C4-2B (cell line): ENCODE measurements around the gene RPUSD1.

Experiments
- H3K27ac ChIP-seq: fragments of 450-650 bp; 2 replicates; pipeline ENCODE4 v1.5.1; 2017
- CTCF ChIP-seq: fragments of 450-650 bp; conservative IDR thresholded peaks from 2 replicates; pipeline ENCODE4 v1.5.1; 2017; ENCODE audit warnings: mild to moderate bottlenecking
- ZFX ChIP-seq: fragments of 450-650 bp; IDR thresholded peaks from 2 replicates; pipeline ENCODE4 v1.6.1; 2017

Gene RPUSD1

GRCh38 chr16:792221-792995 lies 4.2 kb upstream of the RPUSD1 start:
- TF ChIP-seq ZFX, result no peak
- no peak for TF ChIP-seq CTCF
- no peak overlapping the region for H3K27ac ChIP-seq

GRCh38 chr16:791131-791530 lies 3.0 kb upstream of the RPUSD1 start:
- H3K27ac ChIP-seq, result no peak overlapping the region
- TF ChIP-seq ZFX, result no peak
- no peak for TF ChIP-seq CTCF

GRCh38 chr16:790086-790485 lies 1.9 kb upstream of the RPUSD1 start:
- no peak for TF ChIP-seq CTCF
- TF ChIP-seq ZFX, result no peak
- H3K27ac ChIP-seq, result peak overlapping the region; percentile 87; the same call in 1 of the 2 replicates

- H3K27ac ChIP-seq, result peak overlapping the region; percentile 87
- no peak for TF ChIP-seq CTCF
- no peak for TF ChIP-seq ZFX
These were observed 1.1 kb upstream of the RPUSD1 start for GRCh38 chr16:789191-789850.

- no peak for TF ChIP-seq CTCF
- peak; percentile 58 for TF ChIP-seq ZFX
- H3K27ac ChIP-seq, result peak within 1 kb of the TSS; percentile 87
These were observed 382 bp upstream of the RPUSD1 start, which contains the start of gene CHTF18 for GRCh38 chr16:788399-789126. CHTF18 (plus strand) TSS chr16:788620; CDS start chr16:788685, 65 bp downstream.

GRCh38 chr16:787321-787966 lies 737 bp downstream of the RPUSD1 start:
- H3K27ac ChIP-seq, result peak overlapping the region; percentile 87
- TF ChIP-seq CTCF, result no peak
- TF ChIP-seq ZFX, result no peak
